HepG2 (cell line): Measurements from ENCODE around the gene ANKS3. TPM values are rescaled to one million over a fixed set of nuclear protein-coding genes. Genes with fewer than 3 reads are reported as not detected.
A peak's percentile ranks its signal among the peaks of the same experiment; 100 is the strongest.

Experiments used
- ATAC-seq: fragments of 200-7000 bp; cut with Tn5 transposase; 3 replicates; pipeline ENCODE4 v1.9.1; 2020; ENCODE audit warnings: mild to moderate bottlenecking, moderate library complexity
- BruUV-seq: library from RNA; stranded (reverse); fragments of 400-500 nt; replicated peaks from 2 replicates; lab custom pipeline; 2021; lab: Mats Ljungman, UMichigan
- CTCF ChIA-PET: fragments of 300-600 bp; formaldehyde crosslinking; extraction: SDS; loops from one replicate; lab custom pipeline; 2021; ENCODE audit warnings: low total read pairs, inconsistent platforms, low intra/inter-chr PET ratio; lab: Yijun Ruan, JAX
- POLR2A ChIA-PET: fragments of 350-600 bp; sonication (Branson Sonifier 250); formaldehyde crosslinking; loops from one replicate; lab custom pipeline; 2020; ENCODE audit warnings: antibody characterized with exemption, inconsistent platforms; lab: Yijun Ruan, JAX
- DNase-seq: peaks from one replicate; pipeline ENCODE4 v3.0.0-alpha.2; 2015; ENCODE audit warnings: low spot score
- FAIRE-seq: peaks from 3 replicates; lab custom pipeline; 2011; peaks lifted over from hg19 to GRCh38; lab: Jason Lieb, UNC
- H2AFZ ChIP-seq: one replicate; pipeline ENCODE4 v1.6.1; 2011; ENCODE audit warnings: low read length, inconsistent platforms
- H3K27ac ChIP-seq: fragments of 300-600 bp; 3 replicates; pipeline ENCODE4 v1.8.0; 2011; ENCODE audit warnings: mixed run types, mild to moderate bottlenecking, mixed read lengths, low read length, inconsistent platforms; ENCODE audit not compliant: insufficient read depth; ENCODE audit errors: extremely low read length
- H3K27me3 ChIP-seq, 2 experiments: fragments of 200-600 bp in 1 of 2; 2 replicates in 1 of 2; 3 replicates in 1 of 2; pipeline versions ENCODE4 v1.6.0 to v1.8.0; 2011; ENCODE audit warnings: low read length in 2 of 2, mild to moderate bottlenecking in 2 of 2, moderate library complexity in 2 of 2, inconsistent platforms in 1 of 2; ENCODE audit not compliant: insufficient read depth in 2 of 2, control insufficient read depth in 1 of 2
- H3K36me3 ChIP-seq, 2 experiments: fragments of 200-600 bp in 1 of 2; replicated peaks in 1 of 2; 2 replicates in 1 of 2; 3 replicates in 1 of 2; pipeline versions ENCODE4 v1.5.1 to v1.8.0; 2011; ENCODE audit warnings: low read length in 2 of 2, inconsistent platforms in 1 of 2; ENCODE audit not compliant: insufficient read depth in 2 of 2, control insufficient read depth in 1 of 2
- H3K4me1 ChIP-seq: 2 replicates; pipeline ENCODE4 v1.5.1; 2012; ENCODE audit warnings: low read length, inconsistent platforms; ENCODE audit not compliant: insufficient read depth
- H3K4me2 ChIP-seq: 2 replicates; pipeline ENCODE4 v1.6.0; 2011; ENCODE audit warnings: low read depth, low read length, inconsistent platforms
- H3K4me3 ChIP-seq, 3 experiments: fragments of 200-600 bp in 1 of 3; sonication (generic), shearing (Covaris generic) in 1 of 3; replicated peaks in 1 of 3; 2 replicates each; pipeline ENCODE4 v1.5.1; 2011 to 2016; ENCODE audit warnings: low read length in 3 of 3, inconsistent platforms in 2 of 3, low read depth in 2 of 3, mild to moderate bottlenecking in 2 of 3, control low read depth in 1 of 3, mixed read lengths in 1 of 3; ENCODE audit not compliant: insufficient read depth in 1 of 3
- H3K79me2 ChIP-seq: one replicate; pipeline ENCODE4 v1.6.1; 2011; ENCODE audit warnings: low read length, inconsistent platforms; ENCODE audit not compliant: insufficient read depth
- H3K9ac ChIP-seq: 2 replicates; pipeline ENCODE4 v1.6.0; 2011; ENCODE audit warnings: mild to moderate bottlenecking, low read depth, low read length, inconsistent platforms; ENCODE audit not compliant: insufficient read depth
- H3K9me3 ChIP-seq: 2 replicates; pipeline ENCODE4 v1.5.1; 2012; ENCODE audit warnings: mild to moderate bottlenecking, low read length
- H4K20me1 ChIP-seq: 2 replicates; pipeline ENCODE4 v1.6.0; 2011; ENCODE audit warnings: inconsistent platforms, mild to moderate bottlenecking, low read length, moderate library complexity; ENCODE audit not compliant: insufficient read depth
- ZNF24 ChIP-seq: fragments of 450-650 bp; IDR thresholded peaks from 2 replicates; pipeline ENCODE4 v1.6.1; 2017; ENCODE audit warnings: antibody characterized with exemption, mild to moderate bottlenecking
- WGBS: methylation state at CpG from one replicate; pipeline ENCODE4 v1.1.6; 2017; ENCODE audit warnings: low lambda C conversion rate; 5-methylcytosine and 5-hydroxymethylcytosine counted together
- in situ Hi-C: cut with HindIII; loops from 2 replicates; pipeline ENCODE4 v1.10.0; 2017; ENCODE audit warnings: low pct_unique_long_range_greater_than_20kb; ENCODE audit not compliant: extremely low pct_ligation_motif_present
- intact Hi-C: fragments of 100-400 bp; cut with micrococcal nuclease; formaldehyde crosslinking; loops from one replicate; pipeline ENCODE4 v1.10.0; 2022; ENCODE audit not compliant: unreplicated experiment
- polyA plus RNA-seq, 8 experiments: library from polyadenylated mRNA; depleted of rRNA in 3 of 8; stranded (reverse) in 7 of 8; unstranded in 1 of 8; fragments of >200 nt; fragmentation: Illumina TruSeq in 4 of 8; extraction: Trizol in 4 of 8; gene quantifications; 2 replicates each; pipeline versions ENCODE4 v1.2.1 to v1.2.3, GENCODE V29; 2011 to 2016; ENCODE audit warnings: low read depth in 4 of 8, missing spikeins in 1 of 8, mixed read lengths in 1 of 8; ENCODE audit not compliant: insufficient read depth in 1 of 8
- total RNA-seq, 5 experiments: library from RNA; depleted of rRNA; stranded (reverse); fragments of >200 nt; fragmentation: Illumina TruSeq; extraction: Trizol; gene quantifications; 2 replicates each; pipeline ENCODE4 v1.2.3, GENCODE V29; 2016; ENCODE audit warnings: low read depth in 1 of 5
- TF ChIP-seq, protein P1 (sequence below): sonication (generic); formaldehyde crosslinking; IDR thresholded peaks from 2 replicates; pipeline ENCODE4 v1.4.0; 2020; ENCODE audit warnings: missing genetic modification reagents
- TF ChIP-seq, protein P2 (sequence below): sonication (generic); formaldehyde crosslinking; IDR thresholded peaks from 2 replicates; pipeline ENCODE4 v1.5.0; 2020; ENCODE audit warnings: mild to moderate bottlenecking, missing genetic modification reagents, moderate library complexity

The ANKS3 gene
- total and polyA plus RNA-seq, 2 of the 13 experiments (the other 11 are each of a cell fraction or from before 2014, with no cell fraction given): 11.4 to 15.9 TPM

DNA sequence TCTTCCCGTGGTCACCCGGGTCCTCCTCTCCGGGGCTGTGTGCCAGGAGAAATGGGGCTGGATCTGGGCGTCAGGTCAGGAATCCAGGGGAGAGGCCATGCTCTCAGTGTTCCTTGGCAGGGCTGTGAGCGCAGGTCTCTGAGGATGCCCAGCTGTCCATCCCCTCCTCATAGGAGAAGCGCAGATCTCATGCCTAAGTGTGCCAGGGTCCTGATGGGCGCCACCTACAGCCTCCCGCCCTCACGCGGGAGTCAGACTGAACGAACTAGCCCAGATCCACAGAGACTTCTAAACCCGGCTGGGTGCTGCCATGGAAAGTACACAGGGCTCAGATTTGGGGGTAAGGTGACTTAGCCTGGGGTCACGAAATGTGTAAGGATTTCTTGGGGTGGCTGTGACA is 85.2 kb downstream of the ANKS3 start:
- no peak for ATAC-seq
- in situ Hi-C loops: no loop called here
- CTCF ChIA-PET: no interaction called here

More for the DNA sequence above, 85.2 kb downstream of the ANKS3 start:
- peaks cover 43% of the 10 kb centered on the region for H3K79me2 ChIP-seq
- peaks cover 40% of the 10 kb centered on the region for H3K4me1 ChIP-seq
- no TSS peak for BruUV-seq
- no peaks in the 10 kb centered on the region for H3K27me3 ChIP-seq
- DNase-seq: no peak
- H3K4me2 ChIP-seq: no peak overlapping the region
- TF ChIP-seq, protein P1, sequence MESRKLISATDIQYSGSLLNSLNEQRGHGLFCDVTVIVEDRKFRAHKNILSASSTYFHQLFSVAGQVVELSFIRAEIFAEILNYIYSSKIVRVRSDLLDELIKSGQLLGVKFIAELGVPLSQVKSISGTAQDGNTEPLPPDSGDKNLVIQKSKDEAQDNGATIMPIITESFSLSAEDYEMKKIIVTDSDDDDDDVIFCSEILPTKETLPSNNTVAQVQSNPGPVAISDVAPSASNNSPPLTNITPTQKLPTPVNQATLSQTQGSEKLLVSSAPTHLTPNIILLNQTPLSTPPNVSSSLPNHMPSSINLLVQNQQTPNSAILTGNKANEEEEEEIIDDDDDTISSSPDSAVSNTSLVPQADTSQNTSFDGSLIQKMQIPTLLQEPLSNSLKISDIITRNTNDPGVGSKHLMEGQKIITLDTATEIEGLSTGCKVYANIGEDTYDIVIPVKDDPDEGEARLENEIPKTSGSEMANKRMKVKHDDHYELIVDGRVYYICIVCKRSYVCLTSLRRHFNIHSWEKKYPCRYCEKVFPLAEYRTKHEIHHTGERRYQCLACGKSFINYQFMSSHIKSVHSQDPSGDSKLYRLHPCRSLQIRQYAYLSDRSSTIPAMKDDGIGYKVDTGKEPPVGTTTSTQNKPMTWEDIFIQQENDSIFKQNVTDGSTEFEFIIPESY (CRISPR knock-in tag): peak; percentile 97
- TF ChIP-seq, protein P2, sequence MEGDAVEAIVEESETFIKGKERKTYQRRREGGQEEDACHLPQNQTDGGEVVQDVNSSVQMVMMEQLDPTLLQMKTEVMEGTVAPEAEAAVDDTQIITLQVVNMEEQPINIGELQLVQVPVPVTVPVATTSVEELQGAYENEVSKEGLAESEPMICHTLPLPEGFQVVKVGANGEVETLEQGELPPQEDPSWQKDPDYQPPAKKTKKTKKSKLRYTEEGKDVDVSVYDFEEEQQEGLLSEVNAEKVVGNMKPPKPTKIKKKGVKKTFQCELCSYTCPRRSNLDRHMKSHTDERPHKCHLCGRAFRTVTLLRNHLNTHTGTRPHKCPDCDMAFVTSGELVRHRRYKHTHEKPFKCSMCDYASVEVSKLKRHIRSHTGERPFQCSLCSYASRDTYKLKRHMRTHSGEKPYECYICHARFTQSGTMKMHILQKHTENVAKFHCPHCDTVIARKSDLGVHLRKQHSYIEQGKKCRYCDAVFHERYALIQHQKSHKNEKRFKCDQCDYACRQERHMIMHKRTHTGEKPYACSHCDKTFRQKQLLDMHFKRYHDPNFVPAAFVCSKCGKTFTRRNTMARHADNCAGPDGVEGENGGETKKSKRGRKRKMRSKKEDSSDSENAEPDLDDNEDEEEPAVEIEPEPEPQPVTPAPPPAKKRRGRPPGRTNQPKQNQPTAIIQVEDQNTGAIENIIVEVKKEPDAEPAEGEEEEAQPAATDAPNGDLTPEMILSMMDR (CRISPR knock-in tag): 0 out of 2 replicates have a peak, but pooled peaks have one; percentile 5
- TF ChIP-seq ZNF24: no peak
- TF ChIP-seq, all 625 proteins: peak for 2
- Histone ChIP-seq H3K36me3 (peaks cover 9 to 33% of the 10 kb centered on the region in 2 experiments; a peak in 4 of 5 replicates), H2AFZ (no peak overlapping the region), H3K27ac (no peak overlapping the region), H3K4me3 (no peak overlapping the region), H3K9ac (no peak overlapping the region), H4K20me1 (no peaks in the 10 kb centered on the region), H3K9me3 (no peaks in the 10 kb centered on the region)
- POLR2A ChIA-PET: interaction anchor here (2.5 kb wide), 1 partner anchor 32 kb away, joined by 9 read pairs; no protein-coding TSS in a partner anchor
- intact Hi-C loops: no loop called here
- FAIRE-seq: no peak
- 95% methylated on average over 10 of the region's 13 CpGs for WGBS
